Esophagus (tissue), 2 donors: ENCODE results near the gene LHFPL3. TPM values are rescaled to one million over a fixed set of nuclear protein-coding genes. Genes with fewer than 3 reads are reported as not detected.

Experiments used
- H3K27ac ChIP-seq, 2 donors: one replicate each; pipeline ENCODE4 v1.5.1; 2013; ENCODE audit warnings: low read depth in 2 of 2, mild to moderate bottlenecking in 2 of 2, inconsistent platforms in 1 of 2, low read length in 1 of 2, moderate library complexity in 1 of 2
- H3K27me3 ChIP-seq, 2 donors: one replicate each; pipeline ENCODE4 v1.6.1; 2013; ENCODE audit warnings: low read length in 2 of 2, control low read depth in 1 of 2, mild to moderate bottlenecking in 1 of 2; ENCODE audit not compliant: insufficient read depth in 2 of 2, control insufficient read depth in 1 of 2
- H3K36me3 ChIP-seq, 2 donors: one replicate each; pipeline ENCODE4 v1.6.1; 2013; ENCODE audit warnings: low read length in 1 of 2; ENCODE audit not compliant: control insufficient read depth in 2 of 2, insufficient read depth in 2 of 2
- H3K4me1 ChIP-seq, 2 donors: one replicate each; pipeline ENCODE4 v1.6.1; 2013; ENCODE audit warnings: low read length in 1 of 2; ENCODE audit not compliant: control insufficient read depth in 2 of 2, insufficient read depth in 2 of 2
- H3K4me3 ChIP-seq, 2 donors: one replicate each; pipeline ENCODE4 v1.5.1; 2013; ENCODE audit warnings: low read length in 2 of 2, mild to moderate bottlenecking in 2 of 2, low read depth in 1 of 2, moderate library complexity in 1 of 2
- H3K9me3 ChIP-seq, 2 donors: one replicate each; pipeline ENCODE4 v1.6.1; 2013; ENCODE audit warnings: mild to moderate bottlenecking in 2 of 2, low read depth in 1 of 2, low read length in 1 of 2, moderate library complexity in 1 of 2; ENCODE audit not compliant: control insufficient read depth in 2 of 2, insufficient read depth in 1 of 2
- WGBS, 2 donors: extraction: QIAGEN DNeasy Blood & Tissue Kit; methylation state at CpG; one replicate each; pipeline ENCODE4 v1.1.7; 2013; 5-methylcytosine and 5-hydroxymethylcytosine counted together
- polyA plus RNA-seq, 2 donors: library from polyadenylated mRNA; stranded (reverse); fragments of 200-250 nt; gene quantifications; one replicate each; pipeline ENCODE4 v1.2.3, GENCODE V29; 2013
- donor health status: healthy with polysubstance abuse.
- donor health status: Bipolar disorder and iron deficiency.

The LHFPL3 gene
- polyA plus RNA-seq, 2 donors: not detected

GRCh38 chr7:104891949-104892348 is 563.5 kb downstream of the LHFPL3 start:
- no peak overlapping the region for H3K27ac ChIP-seq
- H3K4me1 ChIP-seq: no peaks in the 10 kb centered on the region
- H3K4me3 ChIP-seq: no peak overlapping the region
- no peaks in the 10 kb centered on the region for H3K27me3 ChIP-seq
- no peaks in the 10 kb centered on the region for H3K9me3 ChIP-seq
- no peaks in the 10 kb centered on the region for H3K36me3 ChIP-seq

GRCh38 chr7:104894314-104894713 is 565.9 kb downstream of the LHFPL3 start:
- H3K27ac ChIP-seq: no peak overlapping the region
- H3K27me3 ChIP-seq: no peaks in the 10 kb centered on the region
- no peaks in the 10 kb centered on the region for H3K4me1 ChIP-seq
- WGBS, 2 donors: 85 to 96% methylated on average over 1 of the region's 1 CpG
- no peaks in the 10 kb centered on the region for H3K9me3 ChIP-seq
- H3K36me3 ChIP-seq: no peaks in the 10 kb centered on the region
- no peak overlapping the region for H3K4me3 ChIP-seq

GRCh38 chr7:104894726-104895521 is 566.5 kb downstream of the LHFPL3 start:
- Histone ChIP-seq H3K9me3 (no peaks in the 10 kb centered on the region), H3K4me3 (no peak overlapping the region), H3K27ac (no peak overlapping the region), H3K4me1 (no peaks in the 10 kb centered on the region), H3K36me3 (no peaks in the 10 kb centered on the region), H3K27me3 (no peaks in the 10 kb centered on the region)
- WGBS, 2 donors: 74 to 90% methylated on average over 3 of the region's 3 CpGs

GRCh38 chr7:104895522-104896236 is 567.3 kb downstream of the LHFPL3 start:
- H3K27ac ChIP-seq: no peak overlapping the region
- H3K4me1 ChIP-seq: no peaks in the 10 kb centered on the region
- no peaks in the 10 kb centered on the region for H3K36me3 ChIP-seq
- H3K4me3 ChIP-seq: no peak overlapping the region
- H3K9me3 ChIP-seq: no peaks in the 10 kb centered on the region
- 88 to 91% methylated on average over 10 of the region's 10 CpGs for WGBS, 2 donors
- H3K27me3 ChIP-seq: no peaks in the 10 kb centered on the region

GRCh38 chr7:104898434-104898833 is 570.0 kb downstream of the LHFPL3 start:
- 65 to 76% methylated on average over 5 of the region's 5 CpGs for WGBS, 2 donors
- no peaks in the 10 kb centered on the region for H3K36me3 ChIP-seq
- no peaks in the 10 kb centered on the region for H3K9me3 ChIP-seq
- H3K4me3 ChIP-seq: no peak overlapping the region
- no peaks in the 10 kb centered on the region for H3K27me3 ChIP-seq
- no peak overlapping the region for H3K27ac ChIP-seq
- H3K4me1 ChIP-seq: no peaks in the 10 kb centered on the region

- H3K27ac ChIP-seq: no peak overlapping the region
- H3K4me3 ChIP-seq: no peak overlapping the region
- 66 to 68% methylated on average over 6 of the region's 6 CpGs for WGBS, 2 donors
- no peaks in the 10 kb centered on the region for H3K36me3 ChIP-seq
- no peaks in the 10 kb centered on the region for H3K9me3 ChIP-seq
- no peaks in the 10 kb centered on the region for H3K4me1 ChIP-seq
- no peaks in the 10 kb centered on the region for H3K27me3 ChIP-seq
Measured at GRCh38 chr7:104900525-104901239, 572.3 kb downstream of the LHFPL3 start.

GRCh38 chr7:104901240-104901619 is 572.8 kb downstream of the LHFPL3 start:
- Histone ChIP-seq H3K36me3 (no peaks in the 10 kb centered on the region), H3K27me3 (peaks cover 0 to 2% of the 10 kb centered on the region in 2 donors), H3K9me3 (no peaks in the 10 kb centered on the region), H3K4me1 (no peaks in the 10 kb centered on the region), H3K27ac (no peak overlapping the region), H3K4me3 (no peak overlapping the region)
- WGBS, 2 donors: 86 to 90% methylated on average over 3 of the region's 3 CpGs

GRCh38 chr7:104902183-104902582 is 573.8 kb downstream of the LHFPL3 start:
- no peaks in the 10 kb centered on the region for H3K9me3 ChIP-seq
- peaks cover 0 to 2% of the 10 kb centered on the region in 2 donors for H3K27me3 ChIP-seq
- WGBS, 2 donors: 85 to 94% methylated on average over 6 of the region's 6 CpGs
- no peaks in the 10 kb centered on the region for H3K4me1 ChIP-seq
- no peaks in the 10 kb centered on the region for H3K36me3 ChIP-seq
- H3K27ac ChIP-seq: no peak overlapping the region
- no peak overlapping the region for H3K4me3 ChIP-seq

- Histone ChIP-seq H3K4me3 (no peak overlapping the region), H3K36me3 (no peaks in the 10 kb centered on the region), H3K27ac (no peak overlapping the region), H3K9me3 (no peaks in the 10 kb centered on the region), H3K4me1 (no peaks in the 10 kb centered on the region), H3K27me3 (peaks cover 0 to 2% of the 10 kb centered on the region in 2 donors)
- 84 to 87% methylated on average over 1 to 2 of the region's 2 CpGs for WGBS, 2 donors
Measured at GRCh38 chr7:104903044-104903443, 574.6 kb downstream of the LHFPL3 start.
